ENCODE measurements around the gene RIC3. TPM values are rescaled to one million over a fixed set of nuclear protein-coding genes. Genes with fewer than 3 reads are reported as not detected.

RIC3 gene
- total RNA-seq, 1 donor from 2014 or later = 8.9 TPM

DNA sequence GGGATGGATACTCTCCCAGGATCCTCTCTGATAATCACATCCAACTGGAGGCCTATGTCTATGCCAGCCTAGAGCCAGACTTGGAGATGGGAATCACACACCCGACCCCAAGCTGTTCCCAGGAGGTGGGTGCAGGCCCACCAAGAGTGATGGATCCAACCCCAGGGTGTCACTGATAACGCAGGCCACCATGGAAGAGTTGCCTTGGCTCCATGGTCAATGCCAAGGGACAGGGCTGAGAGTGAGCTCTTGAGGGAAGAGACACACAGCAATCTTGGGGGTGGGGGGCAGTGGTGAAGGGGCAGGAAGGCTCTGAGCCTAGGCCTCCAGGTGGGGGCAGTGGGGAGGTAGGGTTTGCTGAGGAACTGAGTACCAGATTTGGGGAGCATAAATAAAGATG lies 70.9 kb downstream of the RIC3 start:
- Mint-ChIP-seq H3K36me3 (ENCODE audit: low read depth) (no peaks in the 10 kb centered on the region), H3K27ac (ENCODE audit: unreplicated experiment) (no peak overlapping the region), H3K4me3 (no peak overlapping the region), H3K27me3 (ENCODE audit: low read depth) (no peaks in the 10 kb centered on the region), H3K9me3 (no peaks in the 10 kb centered on the region), H3K4me1 (peaks cover under 1% of the 10 kb centered on the region)
- no peak for TF ChIP-seq CTCF (conservative IDR thresholded peaks at IDR 0.05)
- no peak for DNase-seq (ENCODE audit: low read depth, low spot score)

GRCh38 chr11:8097468-8097867 lies 71.4 kb downstream of the RIC3 start:
- no peak for TF ChIP-seq CTCF (conservative IDR thresholded peaks at IDR 0.05)
- Mint-ChIP-seq H3K9me3 (no peaks in the 10 kb centered on the region), H3K4me3 (no peak overlapping the region), H3K27ac (ENCODE audit: unreplicated experiment) (peak overlapping the region; percentile 17), H3K4me1 (peaks cover 5% of the 10 kb centered on the region), H3K27me3 (ENCODE audit: low read depth) (no peaks in the 10 kb centered on the region), H3K36me3 (ENCODE audit: low read depth) (no peaks in the 10 kb centered on the region)
- no peak for DNase-seq (ENCODE audit: low read depth, low spot score)

- no peak for TF ChIP-seq CTCF (conservative IDR thresholded peaks at IDR 0.05)
- DNase-seq (ENCODE audit: low read depth, low spot score) = no peak
- Mint-ChIP-seq H3K27ac (ENCODE audit: unreplicated experiment) (no peak overlapping the region), H3K4me3 (no peak overlapping the region), H3K36me3 (ENCODE audit: low read depth) (no peaks in the 10 kb centered on the region), H3K9me3 (no peaks in the 10 kb centered on the region), H3K4me1 (peaks cover 5% of the 10 kb centered on the region), H3K27me3 (ENCODE audit: low read depth) (no peaks in the 10 kb centered on the region)
These were observed 71.8 kb downstream of the RIC3 start for GRCh38 chr11:8097062-8097461.

DNA sequence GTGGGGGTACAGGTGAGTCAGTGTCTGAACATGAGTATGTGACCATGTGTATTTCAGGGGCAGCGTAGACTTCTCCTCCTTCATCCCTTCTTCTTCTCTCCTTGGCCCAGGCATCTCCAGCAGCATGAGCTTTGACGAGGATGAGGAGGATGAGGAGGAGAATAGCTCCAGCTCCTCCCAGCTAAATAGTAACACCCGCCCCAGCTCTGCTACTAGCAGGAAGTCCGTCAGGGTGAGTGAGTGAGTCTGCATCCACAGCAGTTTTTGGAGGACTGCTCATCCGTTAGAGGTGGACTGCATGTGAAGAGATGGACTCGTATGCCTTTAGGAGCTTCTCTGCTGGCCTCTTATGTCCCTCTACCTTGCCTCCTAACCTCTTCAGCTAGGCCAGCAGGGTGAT lies 72.2 kb downstream of the RIC3 start:
- DNase-seq (ENCODE audit: low read depth, low spot score) = no peak
- no peak overlapping the region for H3K27ac Mint-ChIP-seq (ENCODE audit: unreplicated experiment)

DNA sequence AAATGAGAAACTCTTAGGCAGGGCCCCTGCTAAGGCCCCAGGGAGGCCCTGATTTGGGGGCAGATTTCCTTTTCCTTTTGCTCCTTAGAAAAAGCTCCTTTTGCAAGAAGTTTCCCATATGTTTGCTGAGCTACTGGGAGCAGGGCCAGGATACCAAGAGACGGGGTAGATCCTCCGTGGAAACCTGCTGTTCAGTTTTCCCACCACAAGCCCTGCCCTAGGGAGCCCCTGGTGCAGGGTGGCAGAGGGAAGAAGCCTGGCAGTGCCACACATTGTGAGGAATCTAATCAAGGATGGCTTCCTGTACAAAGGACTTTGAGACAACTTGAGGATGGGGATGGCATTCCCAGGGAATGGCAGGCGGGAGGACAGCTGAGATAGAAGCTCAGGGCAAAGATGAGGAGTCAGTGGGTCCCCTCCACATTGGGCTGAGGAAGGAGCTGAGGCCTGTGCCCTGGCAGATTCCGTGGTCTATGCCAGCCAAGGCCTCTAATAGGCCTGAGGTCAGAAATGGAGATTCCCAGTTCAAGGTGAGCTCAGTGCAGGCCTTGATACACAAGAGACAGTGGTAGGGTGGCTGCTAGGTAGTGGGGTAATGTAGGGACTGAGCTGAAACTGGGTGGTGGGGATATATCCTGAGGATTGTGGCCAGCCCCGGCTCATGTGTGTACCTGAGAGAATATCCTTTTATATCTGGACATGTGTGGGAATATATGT lies 72.9 kb downstream of the RIC3 start:
- H3K27me3 Mint-ChIP-seq (ENCODE audit: low read depth) = no peaks in the 10 kb centered on the region
- H3K4me1 Mint-ChIP-seq = peaks cover 5% of the 10 kb centered on the region
- no peak for DNase-seq (ENCODE audit: low read depth, low spot score)
- H3K9me3 Mint-ChIP-seq = no peaks in the 10 kb centered on the region
- H3K27ac Mint-ChIP-seq (ENCODE audit: unreplicated experiment) = peak overlapping the region; percentile 71
- peaks cover 2% of the 10 kb centered on the region for H3K36me3 Mint-ChIP-seq (ENCODE audit: low read depth)
- TF ChIP-seq CTCF (conservative IDR thresholded peaks at IDR 0.05) = no peak
- H3K4me3 Mint-ChIP-seq = no peak overlapping the region

More for the DNA sequence above, 72.2 kb downstream of the RIC3 start:
- H3K4me3 Mint-ChIP-seq = no peak overlapping the region
- H3K36me3 Mint-ChIP-seq (ENCODE audit: low read depth) = peaks cover 2% of the 10 kb centered on the region
- H3K4me1 Mint-ChIP-seq = peaks cover 5% of the 10 kb centered on the region
- H3K27me3 Mint-ChIP-seq (ENCODE audit: low read depth) = no peaks in the 10 kb centered on the region
- TF ChIP-seq CTCF (conservative IDR thresholded peaks at IDR 0.05) = no peak
- no peaks in the 10 kb centered on the region for H3K9me3 Mint-ChIP-seq
